Heart right ventricle (tissue), 16 donors: Measurements from ENCODE around the gene LRRC8D. TPM values are rescaled to one million over a fixed set of nuclear protein-coding genes. Genes with fewer than 3 reads are reported as not detected.
"Not testable (repeated sequence)": the region's sequence is repeated elsewhere in the genome, so short reads cannot be mapped to it uniquely, and the experiment has no call there.

Experiments used
- ATAC-seq, 8 donors: fragments of 200-7000 bp; cut with Tn5 transposase; one replicate each; pipeline ENCODE4 v1.9.1; 2020; ENCODE audit warnings: mild to moderate bottlenecking in 8 of 8, moderate library complexity in 8 of 8, moderate number of reproducible peaks in 1 of 8
- DNase-seq, 2 donors: peaks; one replicate each; pipeline ENCODE4 v3.0.0-alpha.2; 2020
- H3K27ac ChIP-seq, 10 donors: fragments of 200-600 bp; sonication (generic) in 2 of 10; one replicate each; pipeline versions ENCODE4 v1.5.0 to v1.8.0; 2020 to 2022; ENCODE audit warnings: mild to moderate bottlenecking in 3 of 10
- H3K27me3 ChIP-seq, 7 donors: fragments of 200-600 bp; one replicate each; pipeline ENCODE4 v1.8.0; 2021 to 2022; ENCODE audit warnings: mild to moderate bottlenecking in 2 of 7
- H3K36me3 ChIP-seq, 9 donors: fragments of 200-600 bp; sonication (generic) in 1 of 9; one replicate each; pipeline versions ENCODE4 v1.5.0 to v1.8.0; 2020 to 2022; ENCODE audit warnings: mild to moderate bottlenecking in 2 of 9
- H3K4me1 ChIP-seq, 9 donors: fragments of 200-600 bp; sonication (generic) in 1 of 9; one replicate each; pipeline versions ENCODE4 v1.5.0 to v1.8.0; 2020 to 2022; ENCODE audit warnings: mild to moderate bottlenecking in 4 of 9
- H3K4me3 ChIP-seq, 10 donors: fragments of 200-600 bp; sonication (generic) in 2 of 10; one replicate each; pipeline versions ENCODE4 v1.5.0 to v1.8.0; 2020 to 2022; ENCODE audit warnings: mild to moderate bottlenecking in 7 of 10, moderate library complexity in 2 of 10
- H3K9me3 ChIP-seq, 11 donors: fragments of 200-600 bp in 10 of 11; sonication (generic) in 2 of 11; one replicate each; pipeline versions ENCODE4 v1.5.0 to v1.8.0; 2013 to 2022; ENCODE audit warnings: mild to moderate bottlenecking in 2 of 11, control low read depth in 1 of 11, moderate library complexity in 1 of 11
- CTCF ChIP-seq, 9 donors: fragments of 200-600 bp; sonication (generic) in 2 of 9; IDR thresholded peaks; one replicate each; pipeline versions ENCODE4 v1.5.0 to v1.8.0; 2021 to 2022; ENCODE audit warnings: antibody characterized with exemption in 9 of 9, mild to moderate bottlenecking in 5 of 9, moderate library complexity in 1 of 9
- WGBS, 2 donors: extraction: QIAGEN DNeasy Blood & Tissue Kit; methylation state at CpG; one replicate each; pipeline ENCODE4 v1.1.7; 2013; ENCODE audit warnings: inconsistent platforms in 1 of 2; 5-methylcytosine and 5-hydroxymethylcytosine counted together
- intact Hi-C, 10 donors: fragments of 100-400 bp; cut with DNase I; formaldehyde crosslinking; loops; one replicate each; pipeline versions ENCODE4 v1.11.1 to v1.14.2; 2022
- polyA plus RNA-seq, 2 donors: library from polyadenylated mRNA; stranded (reverse); fragments of 200-250 nt; gene quantifications; one replicate each; pipeline ENCODE4 v1.2.3, GENCODE V29; 2013
- total RNA-seq, 10 donors: library from RNA; stranded (reverse); fragmentation: NEBNext Ultra II Directional in 3 of 10; extraction: Animal tissue kit (Norgen Biotek cat#: 25700) in 3 of 10; gene quantifications; one replicate each; pipeline versions ENCODE4 v1.2.1 to v1.2.4, GENCODE V29; 2021 to 2023
- donor health status: Arrhythmogenic right ventricular cardiomyopathy.
- donor health status: ischemic (EF 13 %, LVEDD 7.1; RV severe dilation, severe dysfunction).
- donor health status: healthy with polysubstance abuse.
- donor health status: DM: no; HTN: yes; CAD: no.
- donor health status: DM: no; HTN: no; CAD: no.
- donor health status: ischemic (EF 25% LVEDD 6.9; RV normal size, moderate dysfunction).
- donor health status: ischemic (EF 25% LVEDD 5.7; RV mildly dilated, moderate dysfunction).
- donor health status: healthy.
- donor health status: DM: yes; HTN: yes; CAD: no.
- donor health status: Ischemic cardiomyopathy.
- donor health status: ischemic (EF 35%, LVEDD 5.7; RV mildly dilated, moderate dysfunction).
- donor health status: nonischemic (EF 11% LVEDD 7.7; RV severe dilation, severe dysfunction).
- donor health status: DM: yes; HTN: yes; CAD: no.
- donor health status: PGD.
- donor health status: ischemic (EF 29% LVEDD 5.4; RV normal size, mild dysfunction).
- donor health status: nonischemic (EF 23%, LVEDD 6.1; RV moderate dilation, normal function).

The LRRC8D gene
- total and polyA plus RNA-seq, 12 donors = 3.0 to 11.0 (median 6.6) TPM

GRCh38 chr1:89790592-89790991, 30.2 kb upstream of the LRRC8D start:
- intact Hi-C loops = no loop called here
- DNase-seq = no peak
- no peak for ATAC-seq
- WGBS, 2 donors = 91 to 98% methylated on average over 2 of the region's 2 CpGs
- Histone ChIP-seq H3K27ac (no peak overlapping the region), H3K36me3 (no peaks in the 10 kb centered on the region), H3K4me3 (no peak overlapping the region), H3K27me3 (no peaks in the 10 kb centered on the region), H3K9me3 (no peaks in the 10 kb centered on the region), H3K4me1 (no peaks in the 10 kb centered on the region)
- no peak for TF ChIP-seq CTCF (IDR thresholded peaks at IDR 0.05)

DNA sequence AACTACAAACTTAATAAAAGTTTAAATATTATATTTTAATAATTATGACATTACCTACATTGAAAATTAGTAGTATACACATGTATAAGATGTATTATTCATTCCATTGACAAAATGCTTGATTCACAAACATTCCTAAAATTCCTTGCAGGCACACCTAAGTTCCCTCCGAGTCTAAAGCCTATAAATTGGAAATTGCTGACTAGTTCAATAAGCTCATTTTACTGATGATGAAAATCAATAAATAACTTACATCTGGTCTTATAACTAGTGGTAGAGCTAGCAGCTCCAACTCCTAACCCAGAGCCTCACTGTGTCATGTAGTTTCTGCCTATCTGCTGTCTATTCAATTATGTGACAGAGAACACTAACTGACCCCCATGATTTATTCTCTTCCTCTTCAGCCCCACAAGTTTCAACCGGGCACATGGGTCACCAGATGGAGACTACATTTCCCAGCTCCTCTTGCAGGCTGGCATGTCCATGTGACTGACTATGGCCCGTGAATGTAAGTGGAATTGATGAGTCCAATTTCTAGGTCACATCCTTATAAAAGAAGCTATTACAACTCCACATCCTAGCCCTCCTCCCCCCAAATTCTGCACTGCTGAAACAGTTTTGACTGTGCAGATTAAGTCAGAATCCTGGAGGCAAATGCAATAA, 29.6 kb upstream of the LRRC8D start:
- DNase-seq (no peak), ATAC-seq (no peak)
- Histone ChIP-seq H3K27me3 (no peaks in the 10 kb centered on the region), H3K36me3 (no peaks in the 10 kb centered on the region), H3K4me3 (no peak overlapping the region), H3K4me1 (no peaks in the 10 kb centered on the region), H3K27ac (no peak overlapping the region), H3K9me3 (no peaks in the 10 kb centered on the region)
- WGBS, 2 donors = 64 to 76% methylated on average over 3 of the region's 3 CpGs
- intact Hi-C loops = no loop called here
- TF ChIP-seq CTCF (IDR thresholded peaks at IDR 0.05) = no peak

DNA sequence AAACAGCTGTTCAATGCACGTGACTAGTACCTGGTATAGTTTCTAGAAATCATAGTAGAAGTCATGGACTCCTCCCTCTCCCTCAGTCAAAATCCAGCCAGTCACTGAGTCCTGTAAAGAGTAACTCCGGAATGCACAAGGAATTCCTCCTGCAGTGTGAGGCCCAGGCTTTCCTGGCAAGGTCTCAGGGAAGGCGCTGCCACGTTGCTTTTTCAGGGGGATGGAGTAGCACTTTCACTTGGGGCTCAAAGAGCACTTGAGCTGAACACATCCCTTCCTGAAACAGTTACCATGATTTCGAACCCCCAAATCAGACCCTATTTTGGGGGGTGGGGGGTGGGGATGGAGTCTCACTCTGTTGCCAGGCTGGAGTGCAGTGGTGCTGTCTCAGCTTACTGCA, 26.4 kb upstream of the LRRC8D start:
- ATAC-seq (no peak), DNase-seq (no peak)
- Histone ChIP-seq H3K27ac (no peak overlapping the region), H3K27me3 (no peaks in the 10 kb centered on the region), H3K4me1 (peaks cover 0 to 1% (median 0%) of the 10 kb centered on the region in 9 donors), H3K4me3 (no peak overlapping the region), H3K9me3 (no peaks in the 10 kb centered on the region), H3K36me3 (no peaks in the 10 kb centered on the region)
- intact Hi-C loops = no loop called here
- no peak for TF ChIP-seq CTCF (IDR thresholded peaks at IDR 0.05)
- WGBS, 2 donors = 42 to 43% methylated on average over 5 of the region's 5 CpGs

GRCh38 chr1:89795571-89795970, 25.3 kb upstream of the LRRC8D start:
- intact Hi-C loops, H3K9me3 ChIP-seq, H3K4me1 ChIP-seq, H3K4me3 ChIP-seq, ATAC-seq, H3K27ac ChIP-seq, H3K27me3 ChIP-seq, DNase-seq, H3K36me3 ChIP-seq: not testable (repeated sequence)
- 89 to 91% methylated on average over 3 to 4 of the region's 4 CpGs for WGBS, 2 donors

DNA sequence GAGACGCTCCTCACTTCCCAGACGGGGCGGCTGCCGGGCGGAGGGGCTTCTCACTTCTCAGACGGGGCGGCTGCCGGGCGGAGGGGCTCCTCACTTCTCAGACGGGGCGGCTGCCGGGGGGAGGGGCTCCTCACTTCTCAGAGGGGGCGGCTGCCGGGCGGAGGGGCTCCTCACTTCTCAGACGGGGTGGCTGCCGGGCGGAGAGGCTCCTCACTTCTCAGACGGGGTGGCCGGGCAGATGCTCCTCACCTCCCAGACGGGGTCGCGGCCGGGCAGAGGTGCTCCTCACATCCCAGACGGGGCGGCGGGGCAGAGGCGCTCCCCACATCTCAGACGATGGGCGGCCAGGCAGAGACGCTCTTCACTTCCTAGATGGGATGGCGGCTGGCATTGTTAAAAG, 23.0 kb upstream of the LRRC8D start:
- H3K27ac ChIP-seq, H3K4me3 ChIP-seq, H3K4me1 ChIP-seq, H3K36me3 ChIP-seq, DNase-seq, ATAC-seq, H3K27me3 ChIP-seq, H3K9me3 ChIP-seq, intact Hi-C loops: not testable (repeated sequence)
- 97 to 98% methylated on average over 26 to 32 of the region's 32 CpGs for WGBS, 2 donors
